IPS DF 6.9 (cell line): ENCODE results near the gene JPH3.

Experiments used
- DNase-seq: peaks from one replicate; pipeline ENCODE4 v3.0.0-alpha.2; 2013; ENCODE audit warnings: low read depth, low spot score
- H3K27ac ChIP-seq: one replicate; pipeline ENCODE4 v1.5.1; 2013; ENCODE audit warnings: low read length, control low read depth
- H3K27me3 ChIP-seq: 2 replicates; pipeline ENCODE4 v1.6.1; 2013; ENCODE audit warnings: mild to moderate bottlenecking, low read length; ENCODE audit not compliant: control insufficient read depth, insufficient read depth
- H3K36me3 ChIP-seq: 2 replicates; pipeline ENCODE4 v1.6.1; 2013; ENCODE audit warnings: low read length; ENCODE audit not compliant: control insufficient read depth, insufficient read depth
- H3K4me1 ChIP-seq: 2 replicates; pipeline ENCODE4 v1.6.1; 2013; ENCODE audit warnings: low read length; ENCODE audit not compliant: control insufficient read depth, insufficient read depth
- H3K4me3 ChIP-seq: 2 replicates; pipeline ENCODE4 v1.5.1; 2013; ENCODE audit warnings: mild to moderate bottlenecking, low read length
- H3K9me3 ChIP-seq: 2 replicates; pipeline ENCODE4 v1.6.1; 2013; ENCODE audit warnings: low read length, inconsistent platforms; ENCODE audit not compliant: control insufficient read depth, insufficient read depth
- WGBS: extraction: QIAGEN DNeasy Blood & Tissue Kit; methylation state at CpG from one replicate; pipeline ENCODE4 v1.1.7; 2013; ENCODE audit warnings: mixed read lengths, missing lambda C conversion rate; ENCODE audit not compliant: insufficient read length, insufficient coverage; 5-methylcytosine and 5-hydroxymethylcytosine counted together

Gene JPH3

GRCh38 chr16:87615621-87616041 is 13.3 kb downstream of the JPH3 start:
- no CpG with 5 or more reads among the region's 19 CpGs for WGBS
- Histone ChIP-seq H3K4me3 (no peak overlapping the region), H3K27me3 (no peaks in the 10 kb centered on the region), H3K27ac (no peak overlapping the region), H3K9me3 (no peaks in the 10 kb centered on the region), H3K4me1 (peaks cover 4% of the 10 kb centered on the region), H3K36me3 (no peaks in the 10 kb centered on the region)
- no peak for DNase-seq

DNA sequence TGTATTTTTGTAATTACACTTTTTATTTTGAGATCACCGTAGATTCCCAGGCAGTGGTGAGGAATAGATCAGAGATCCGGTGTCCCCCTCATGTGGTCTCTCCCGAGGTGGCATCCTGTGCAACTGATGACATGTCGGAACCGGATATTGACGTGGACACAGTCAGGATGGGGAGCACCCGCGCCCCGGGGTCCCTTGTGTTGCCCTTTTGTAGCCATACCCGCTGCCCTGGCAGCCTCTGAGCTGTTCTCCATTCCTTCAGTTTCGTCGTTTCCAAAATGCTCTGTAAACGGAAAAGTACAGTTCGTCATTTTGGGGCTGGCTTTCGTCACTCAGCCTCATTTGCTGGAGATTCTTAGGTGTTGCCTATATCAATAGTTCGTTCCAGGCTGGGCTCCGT is 14.2 kb downstream of the JPH3 start:
- Histone ChIP-seq H3K9me3 (no peaks in the 10 kb centered on the region), H3K4me1 (peaks cover 4% of the 10 kb centered on the region), H3K27me3 (no peaks in the 10 kb centered on the region), H3K27ac (no peak overlapping the region), H3K4me3 (no peak overlapping the region), H3K36me3 (no peaks in the 10 kb centered on the region)
- WGBS = no CpG with 5 or more reads among the region's 17 CpGs
- no peak for DNase-seq

DNA sequence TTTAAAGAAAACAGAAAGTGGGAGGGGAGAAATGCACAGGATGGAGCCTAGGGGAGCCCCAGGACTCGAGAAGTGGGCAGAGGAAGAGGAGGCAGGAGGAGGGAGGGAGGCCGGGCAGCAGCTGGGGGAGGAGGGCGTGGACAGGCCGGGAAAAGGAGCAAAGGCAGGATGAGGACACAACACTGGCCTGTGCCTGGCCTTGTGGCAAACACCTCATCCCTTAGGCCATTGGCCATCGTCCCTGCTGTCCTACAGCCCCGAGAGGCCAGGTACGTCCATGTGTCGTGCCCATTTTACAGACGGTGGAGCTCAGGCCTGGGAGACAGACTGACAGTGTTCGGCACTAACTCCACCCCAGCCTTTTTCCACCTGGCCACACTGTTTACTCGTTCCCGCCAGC is 15.9 kb downstream of the JPH3 start:
- no CpG with 5 or more reads among the region's 12 CpGs for WGBS
- Histone ChIP-seq H3K4me1 (peaks cover 4% of the 10 kb centered on the region), H3K36me3 (no peaks in the 10 kb centered on the region), H3K27me3 (no peaks in the 10 kb centered on the region), H3K9me3 (no peaks in the 10 kb centered on the region), H3K27ac (no peak overlapping the region), H3K4me3 (no peak overlapping the region)
- DNase-seq = no peak

GRCh38 chr16:87619360-87620200 is 17.3 kb downstream of the JPH3 start:
- no CpG with 5 or more reads among the region's 26 CpGs for WGBS
- DNase-seq = no peak
- Histone ChIP-seq H3K36me3 (no peaks in the 10 kb centered on the region), H3K4me3 (no peak overlapping the region), H3K4me1 (peaks cover 4% of the 10 kb centered on the region), H3K9me3 (no peaks in the 10 kb centered on the region), H3K27ac (no peak overlapping the region), H3K27me3 (no peaks in the 10 kb centered on the region)

- H3K4me3 ChIP-seq = no peak overlapping the region
- no peaks in the 10 kb centered on the region for H3K27me3 ChIP-seq
- H3K9me3 ChIP-seq = no peaks in the 10 kb centered on the region
- H3K4me1 ChIP-seq = peaks cover 4% of the 10 kb centered on the region
- DNase-seq = no peak
- H3K27ac ChIP-seq = no peak overlapping the region
- H3K36me3 ChIP-seq = no peaks in the 10 kb centered on the region
- WGBS = no CpG with 5 or more reads among the region's 5 CpGs
Measured at GRCh38 chr16:87620201-87620495, 17.8 kb downstream of the JPH3 start.

DNA sequence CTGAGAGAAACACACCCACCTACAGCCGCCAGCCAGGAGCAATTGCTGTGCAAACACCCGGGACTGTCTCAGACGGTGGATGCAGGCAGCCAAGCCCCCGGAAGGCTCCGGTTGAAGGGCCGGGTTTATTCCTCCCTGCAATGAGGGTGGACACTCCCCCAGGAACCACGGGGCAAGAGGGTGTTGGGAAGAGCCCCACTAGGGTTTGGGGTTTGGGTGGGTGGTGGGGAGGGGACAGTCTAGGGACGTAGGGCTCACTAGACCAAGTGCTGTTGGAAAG is 19.2 kb downstream of the JPH3 start:
- Histone ChIP-seq H3K27me3 (no peaks in the 10 kb centered on the region), H3K9me3 (no peaks in the 10 kb centered on the region), H3K4me1 (peaks cover 4% of the 10 kb centered on the region), H3K27ac (no peak overlapping the region), H3K36me3 (no peaks in the 10 kb centered on the region), H3K4me3 (no peak overlapping the region)
- WGBS = no CpG with 5 or more reads among the region's 8 CpGs
- DNase-seq = no peak

DNA sequence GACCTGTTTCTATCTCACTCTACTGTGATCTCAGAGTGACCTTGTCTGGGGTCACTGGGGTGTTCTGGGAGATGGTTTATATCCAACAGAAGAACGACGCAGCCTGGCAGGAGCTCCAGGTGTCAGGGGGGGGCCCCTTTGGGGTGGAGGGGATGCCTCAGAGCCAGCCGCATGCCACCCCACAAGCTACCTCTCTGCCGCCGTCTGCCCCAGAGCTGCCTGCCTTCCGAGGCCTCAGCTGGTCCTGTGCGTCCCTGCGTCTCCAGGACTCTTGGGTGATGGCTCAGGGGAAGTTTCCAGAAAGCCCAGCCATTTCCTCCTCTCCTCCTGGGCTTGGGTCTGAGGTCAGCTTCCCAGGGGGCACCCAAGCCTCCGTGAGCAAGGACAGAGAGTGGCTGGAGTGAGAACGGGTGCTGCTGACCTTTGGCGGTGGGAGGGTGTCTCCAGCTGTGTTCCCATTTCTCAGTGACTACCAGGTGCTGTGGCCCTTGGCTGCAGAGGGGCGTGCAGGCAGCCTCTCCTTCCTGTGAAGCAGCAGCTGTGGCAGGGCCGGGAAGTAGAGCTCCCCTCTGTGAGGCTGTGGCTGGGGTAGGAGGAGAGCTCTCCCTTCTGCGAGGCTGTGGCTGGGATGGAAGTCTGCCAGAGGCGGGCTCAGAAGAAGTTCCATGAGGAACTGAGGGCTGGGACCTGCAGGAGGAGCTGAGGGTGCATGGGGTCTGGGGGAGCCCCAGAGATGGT is 19.8 kb downstream of the JPH3 start:
- Histone ChIP-seq H3K27ac (no peak overlapping the region), H3K27me3 (no peaks in the 10 kb centered on the region), H3K9me3 (no peaks in the 10 kb centered on the region), H3K4me1 (peaks cover 4% of the 10 kb centered on the region), H3K36me3 (no peaks in the 10 kb centered on the region), H3K4me3 (no peak overlapping the region)
- WGBS = no CpG with 5 or more reads among the region's 15 CpGs
- no peak for DNase-seq

DNA sequence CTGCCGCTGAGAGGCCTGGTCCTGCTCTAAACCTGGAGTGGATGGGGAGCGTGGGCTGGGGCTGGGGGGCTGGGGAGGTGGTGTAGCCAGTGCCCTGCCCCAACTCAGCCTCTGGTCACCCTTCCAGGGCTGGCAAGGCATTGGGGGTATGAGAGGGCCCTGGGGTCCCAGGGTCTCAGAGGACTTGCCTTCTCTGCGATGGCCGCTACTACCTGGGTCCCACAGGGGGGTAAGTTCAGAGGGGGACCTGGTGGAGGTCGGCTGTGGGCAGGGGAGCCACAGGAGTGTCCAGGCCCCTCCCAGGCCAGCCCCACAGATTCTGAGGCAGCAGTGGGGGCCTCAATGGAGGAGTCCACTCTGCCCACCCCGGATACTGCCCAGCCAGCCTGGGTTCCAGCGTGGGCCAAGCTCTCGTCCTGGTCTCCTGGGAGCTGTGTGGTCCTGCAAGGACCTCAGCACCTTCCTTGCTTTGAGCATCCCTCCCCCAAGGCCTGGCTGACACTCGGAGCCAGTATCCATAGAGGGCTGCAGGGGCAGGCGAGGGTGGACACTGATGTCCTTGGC is 20.5 kb downstream of the JPH3 start:
- no peaks in the 10 kb centered on the region for H3K9me3 ChIP-seq
- no peak overlapping the region for H3K27ac ChIP-seq
- WGBS = no CpG with 5 or more reads among the region's 10 CpGs
- H3K36me3 ChIP-seq = no peaks in the 10 kb centered on the region
- H3K4me3 ChIP-seq = no peak overlapping the region
- peaks cover 4% of the 10 kb centered on the region for H3K4me1 ChIP-seq
- no peak for DNase-seq
- H3K27me3 ChIP-seq = no peaks in the 10 kb centered on the region

DNA sequence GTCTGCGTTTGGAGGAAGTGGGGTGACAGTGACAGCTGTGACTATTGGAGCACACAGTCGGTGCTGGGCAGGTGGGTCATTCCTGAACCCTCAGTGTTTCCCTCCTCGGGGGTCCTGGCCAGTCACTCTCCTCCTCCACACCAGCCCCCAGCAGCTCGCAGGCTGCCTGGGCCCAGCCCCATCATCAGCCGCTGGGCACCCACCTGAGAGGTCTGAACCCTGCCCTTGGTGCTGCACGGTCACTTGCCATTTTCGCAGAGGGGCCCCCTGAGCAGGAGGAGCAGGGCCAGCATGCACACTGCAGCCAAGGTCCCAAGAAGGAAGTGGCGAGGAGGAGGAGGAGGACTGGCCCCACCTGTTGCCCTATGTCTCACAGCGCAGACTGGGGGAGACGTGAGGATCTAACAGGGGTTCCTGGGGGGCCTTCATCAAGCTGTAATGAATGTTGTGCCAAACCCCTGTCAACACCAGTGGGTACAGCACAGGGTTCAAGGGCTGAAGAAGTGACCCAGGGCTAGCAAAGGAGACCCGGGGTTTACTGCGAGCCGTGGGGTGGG is 23.0 kb downstream of the JPH3 start:
- no peak for DNase-seq

DNA sequence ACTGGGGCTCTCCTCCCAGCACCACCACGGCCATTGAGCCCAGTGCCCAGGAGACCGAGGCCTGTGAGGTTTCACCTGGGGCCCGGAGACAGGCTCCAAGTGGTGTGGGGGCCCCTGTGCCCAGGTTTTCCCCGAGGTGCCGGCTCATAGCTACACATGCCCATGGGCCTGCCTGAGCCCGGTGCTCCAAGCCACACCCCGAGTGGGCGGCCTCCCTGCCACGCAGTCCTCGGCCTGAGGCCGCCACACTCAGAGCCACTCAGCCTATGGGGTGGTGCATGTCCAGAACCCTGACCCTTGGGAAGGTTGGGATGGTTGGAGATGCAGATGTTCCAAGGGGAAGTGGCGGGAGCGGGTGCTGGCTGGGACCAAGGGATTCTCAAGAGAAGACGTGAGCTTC is 24.1 kb downstream of the JPH3 start:
- no peak for DNase-seq
- no peaks in the 10 kb centered on the region for H3K27me3 ChIP-seq
- H3K36me3 ChIP-seq = no peaks in the 10 kb centered on the region
- H3K4me3 ChIP-seq = no peak overlapping the region
- WGBS = no CpG with 5 or more reads among the region's 14 CpGs
- no peaks in the 10 kb centered on the region for H3K9me3 ChIP-seq
- H3K27ac ChIP-seq = no peak overlapping the region
- no peaks in the 10 kb centered on the region; the same call in 1 of the 2 replicates for H3K4me1 ChIP-seq

More for the DNA sequence above, 23.0 kb downstream of the JPH3 start:
- Histone ChIP-seq H3K27me3 (no peaks in the 10 kb centered on the region), H3K36me3 (no peaks in the 10 kb centered on the region), H3K4me1 (peaks cover 3% of the 10 kb centered on the region), H3K4me3 (no peak overlapping the region), H3K9me3 (no peaks in the 10 kb centered on the region), H3K27ac (no peak overlapping the region)
- no CpG with 5 or more reads among the region's 13 CpGs for WGBS
